AG08396 (cell line): ENCODE results near the gene IFT27.
"Not testable (repeated sequence)": the region's sequence is repeated elsewhere in the genome, so short reads cannot be mapped to it uniquely, and the experiment has no call there.

ENCODE experiments used
- DNase-seq: peaks from one replicate; pipeline ENCODE4 v3.0.0; 2012; ENCODE audit warnings: low spot score, mixed read lengths

Gene IFT27

GRCh38 chr22:36765131-36765942 lies 10.6 kb downstream of the IFT27 start:
- no peak for DNase-seq

DNA sequence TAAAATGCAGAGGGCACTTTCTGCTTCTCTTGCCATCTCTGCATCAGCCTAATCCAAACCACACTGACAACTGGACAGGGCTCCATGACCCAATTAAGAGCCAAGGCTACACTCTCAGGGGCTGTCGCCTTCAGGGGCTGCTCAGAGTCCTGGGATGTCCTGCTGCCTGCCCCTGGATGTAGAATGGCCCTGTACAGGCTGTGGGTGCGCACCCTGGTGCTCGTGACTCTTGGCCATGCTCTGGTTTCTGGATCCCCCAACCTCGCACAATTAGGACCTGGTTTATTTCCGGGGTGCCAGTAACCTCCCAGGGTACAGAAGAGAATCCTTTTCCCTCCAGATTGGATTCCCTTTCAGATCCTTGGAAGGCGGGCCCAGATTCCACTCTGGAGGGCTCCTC lies 11.3 kb downstream of the IFT27 start:
- DNase-seq: no peak

GRCh38 chr22:36764060-36764459 lies 11.9 kb downstream of the IFT27 start:
- no peak for DNase-seq

GRCh38 chr22:36763576-36763975 lies 12.3 kb downstream of the IFT27 start:
- DNase-seq: no peak

- DNase-seq: peak; percentile 70
These were observed 13.1 kb downstream of the IFT27 start for GRCh38 chr22:36762687-36763260.

DNA sequence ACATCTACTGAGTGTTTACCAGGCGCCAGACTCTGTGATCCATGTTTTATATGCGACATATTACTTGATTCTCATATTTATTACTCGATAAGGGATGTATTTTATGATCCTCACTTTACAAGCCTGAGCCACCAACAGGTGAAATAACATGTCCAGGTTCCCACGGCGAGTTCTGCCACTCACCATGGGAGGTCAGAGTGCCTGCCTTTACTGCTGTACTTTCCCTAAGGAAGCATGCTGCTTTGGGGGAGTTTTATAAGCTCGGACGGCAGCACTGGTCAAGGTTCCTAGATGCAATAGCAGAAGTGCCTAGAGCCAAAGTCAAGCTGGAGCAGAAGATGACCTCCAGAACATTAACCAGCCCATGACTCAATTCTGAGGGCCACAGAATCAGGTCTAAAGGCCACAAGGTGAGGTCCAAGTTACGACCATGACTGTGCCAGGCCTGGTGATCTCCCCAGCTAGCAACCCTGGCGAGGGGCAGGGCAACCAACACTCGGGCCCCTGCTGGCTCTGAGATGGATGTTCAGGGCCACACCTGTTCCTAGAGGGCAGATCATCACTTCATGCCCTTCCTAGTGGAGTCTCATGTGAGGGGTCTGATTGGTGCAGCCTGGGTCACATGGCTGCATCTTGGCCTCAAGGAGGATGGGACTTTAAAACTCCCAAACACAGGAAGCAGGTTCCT lies 14.2 kb downstream of the IFT27 start:
- DNase-seq: no peak

DNA sequence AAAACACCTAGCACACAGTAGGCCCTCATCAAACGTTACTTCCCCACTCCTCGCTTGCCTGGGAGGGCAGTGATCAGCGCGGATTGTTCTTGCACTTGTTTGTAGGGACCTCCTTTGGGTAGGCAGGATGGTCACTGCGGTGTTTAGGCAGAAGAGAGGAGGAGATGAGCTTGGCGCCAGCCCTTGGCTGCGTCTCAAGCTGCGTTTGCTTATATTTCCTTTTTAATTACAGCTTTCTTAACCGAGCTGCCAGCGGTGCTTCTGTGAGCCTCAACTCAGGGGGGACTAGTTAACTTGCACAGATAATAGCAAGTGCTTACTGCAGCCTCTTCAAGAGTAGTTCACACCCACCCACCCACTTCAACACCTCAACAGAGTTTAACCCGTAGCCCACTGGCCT lies 15.1 kb downstream of the IFT27 start:
- no peak for DNase-seq

DNA sequence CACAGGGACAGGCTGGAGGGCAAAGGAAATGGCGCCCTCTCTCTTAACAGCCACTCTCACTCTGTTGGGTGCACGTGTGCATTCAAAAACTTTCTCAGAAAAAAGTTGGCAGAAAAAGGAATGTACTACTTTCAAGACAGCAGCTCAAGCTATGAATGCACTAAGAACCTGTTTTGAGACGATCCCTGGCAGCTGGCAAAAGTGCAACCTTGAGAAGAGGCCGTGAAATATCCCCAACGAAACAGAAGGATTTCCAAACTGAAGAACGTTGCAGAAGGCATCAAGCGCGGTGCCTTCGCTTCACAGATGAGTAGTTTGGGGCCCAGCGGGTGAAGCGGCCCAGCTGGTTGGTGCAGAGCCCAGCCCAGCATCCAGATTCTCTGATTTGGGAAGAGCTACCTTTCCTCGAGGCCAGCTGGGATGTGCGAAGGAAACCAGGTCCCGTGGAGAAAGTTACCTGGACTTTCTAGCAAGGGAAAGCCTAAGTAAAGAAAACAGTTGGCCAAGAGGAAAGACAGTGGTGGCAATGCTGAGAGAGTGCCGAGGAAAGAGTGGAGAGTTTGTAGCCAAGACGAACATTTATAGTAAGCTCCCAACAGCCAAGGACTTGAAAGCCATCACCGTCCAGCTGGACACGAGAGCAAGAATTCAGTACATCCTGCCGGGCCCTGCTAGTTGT lies 16.3 kb downstream of the IFT27 start:
- no peak for DNase-seq

DNA sequence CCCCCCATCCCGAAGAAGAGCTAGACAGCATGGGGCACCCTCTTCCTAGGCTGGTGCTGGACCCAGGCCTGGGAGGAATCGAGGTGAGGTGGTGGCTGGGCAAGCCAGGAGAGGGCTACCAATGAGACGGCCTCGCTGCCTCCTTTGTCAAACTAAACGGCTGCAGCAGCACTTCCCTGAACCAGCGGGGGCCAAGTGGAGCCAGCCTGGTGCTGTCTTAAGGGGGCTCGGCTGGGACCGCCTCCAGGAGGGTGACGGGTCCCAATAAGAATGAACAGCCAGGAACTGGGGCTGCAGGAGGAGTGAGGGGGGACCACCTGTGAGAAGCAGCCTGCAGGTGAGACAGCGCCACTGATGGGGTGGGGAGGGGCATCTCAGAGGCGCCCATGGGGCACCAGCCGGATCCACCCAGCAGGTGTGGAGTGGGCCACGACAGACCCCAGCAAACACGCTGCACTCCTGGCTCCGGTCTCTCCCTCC lies 17.1 kb downstream of the IFT27 start:
- DNase-seq: no peak

GRCh38 chr22:36757668-36758211 lies 18.2 kb downstream of the IFT27 start:
- peak; percentile 75 for DNase-seq

DNA sequence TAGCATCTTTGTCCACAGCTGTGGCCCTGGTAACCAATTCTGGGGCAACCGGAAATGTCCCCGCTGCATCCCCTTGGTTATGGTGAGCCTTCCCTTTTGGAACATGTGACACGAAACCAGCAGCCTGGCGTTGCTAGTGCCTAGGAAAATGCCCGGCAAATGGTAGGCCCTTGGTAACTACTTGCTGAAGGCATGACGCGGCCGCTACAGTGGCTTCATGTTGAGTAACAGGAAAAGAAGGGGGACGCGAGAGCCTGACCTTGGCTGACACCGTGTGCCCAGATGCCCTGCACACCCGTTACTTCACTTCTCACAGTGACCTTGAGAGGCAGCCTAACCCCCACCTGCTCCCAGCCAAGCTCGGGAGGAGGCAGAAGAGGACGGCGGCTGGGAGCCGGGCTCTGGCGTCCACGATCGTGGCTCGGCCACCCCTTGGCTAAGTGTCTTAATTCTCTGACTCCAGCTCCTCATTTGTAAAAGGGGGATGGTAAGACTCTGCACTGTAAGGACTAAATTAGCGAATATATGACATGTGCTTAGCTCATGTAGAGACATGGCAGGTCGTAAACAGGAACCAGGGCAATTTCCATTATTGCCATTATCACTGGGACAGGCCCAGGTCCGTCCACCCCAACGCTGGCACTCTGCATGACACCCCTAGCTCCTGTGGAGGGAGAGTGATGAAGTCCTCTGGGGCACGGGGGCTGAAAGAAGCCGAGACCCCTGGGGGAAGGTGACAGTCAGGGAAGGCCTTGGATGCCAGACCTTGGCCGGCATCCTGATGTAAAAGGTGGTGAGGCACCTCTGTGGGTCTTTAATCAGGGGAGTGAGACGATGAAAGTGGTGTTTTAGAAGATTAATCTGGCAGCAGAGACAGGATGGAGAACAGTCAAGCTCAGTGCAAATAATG lies 18.9 kb downstream of the IFT27 start:
- DNase-seq: no peak

DNA sequence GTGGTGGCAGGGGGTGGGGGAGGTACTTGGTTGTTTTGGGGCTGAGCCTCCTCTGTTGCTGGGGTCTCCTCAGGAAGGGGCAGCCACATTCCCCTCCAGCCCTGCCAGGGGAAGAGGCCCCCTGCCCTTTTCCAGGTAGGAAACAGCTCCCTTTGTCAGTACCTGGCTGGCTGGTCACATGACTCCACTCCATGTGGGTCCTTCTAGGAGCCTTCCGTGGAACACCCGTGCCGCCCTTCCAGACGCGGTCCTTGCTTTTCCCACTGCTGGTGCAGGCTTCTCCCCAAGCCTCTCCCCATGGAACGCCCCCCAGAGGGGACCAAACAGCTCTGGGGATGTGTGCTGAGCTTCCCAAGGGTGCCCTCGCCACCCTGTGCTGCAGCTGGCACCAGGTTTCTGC lies 19.9 kb downstream of the IFT27 start:
- DNase-seq: no peak

GRCh38 chr22:36755316-36755715 lies 20.6 kb downstream of the IFT27 start:
- DNase-seq: no peak

- not testable (repeated sequence) for DNase-seq
These were observed 21.0 kb downstream of the IFT27 start for GRCh38 chr22:36754881-36755280.

DNA sequence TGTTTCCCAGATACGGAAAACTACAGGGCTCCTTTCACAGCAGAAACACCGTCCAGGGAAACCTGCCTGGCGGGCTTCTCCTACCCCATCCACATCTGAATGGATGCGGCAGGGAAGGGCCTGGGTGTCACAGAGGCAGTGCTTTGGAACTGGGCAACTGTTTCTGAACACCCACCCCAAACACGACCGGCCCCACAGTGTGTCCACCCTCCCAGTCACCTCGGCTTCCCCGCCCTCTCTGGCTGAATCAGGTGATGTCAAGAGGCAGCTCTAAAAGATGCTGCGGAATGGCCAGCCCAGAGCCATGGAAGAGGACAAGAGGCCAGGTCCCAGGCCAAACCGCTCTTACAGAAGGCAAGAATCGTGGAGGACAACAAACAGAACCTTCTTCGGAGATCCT lies 22.0 kb downstream of the IFT27 start:
- DNase-seq: no peak

DNA sequence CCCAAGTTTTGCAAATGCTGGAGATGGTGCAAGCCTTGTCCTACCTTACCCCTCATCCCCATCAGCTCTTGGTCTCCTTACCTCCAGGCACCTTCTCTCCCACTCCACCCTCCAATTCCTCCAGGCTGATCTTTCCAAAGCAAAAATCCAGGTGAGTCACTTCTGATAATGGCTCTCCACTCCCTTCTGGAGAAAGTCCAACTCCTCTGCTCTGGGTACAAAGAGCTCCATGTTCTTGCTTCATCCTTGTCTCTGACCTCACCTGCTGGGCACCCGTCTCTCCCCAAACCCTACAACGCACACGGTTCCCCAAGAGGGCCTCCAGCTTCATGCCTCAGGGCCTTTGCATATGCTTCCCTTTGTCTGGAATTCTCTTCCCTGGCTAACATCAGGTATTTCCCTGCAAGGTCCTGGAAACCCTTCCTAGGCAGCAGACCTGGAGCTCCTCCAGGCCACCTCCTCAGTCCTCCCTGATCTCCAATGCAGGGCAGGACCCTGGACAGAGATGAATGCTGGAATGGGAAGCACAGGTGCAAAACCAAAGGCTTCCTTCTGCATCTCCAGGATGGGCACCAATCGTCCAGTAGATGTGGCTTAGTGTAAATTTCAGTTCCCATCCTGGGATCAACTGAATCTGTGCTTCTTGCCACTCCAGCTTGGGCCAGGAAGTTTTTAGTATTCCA lies 22.7 kb downstream of the IFT27 start:
- no peak for DNase-seq

DNA sequence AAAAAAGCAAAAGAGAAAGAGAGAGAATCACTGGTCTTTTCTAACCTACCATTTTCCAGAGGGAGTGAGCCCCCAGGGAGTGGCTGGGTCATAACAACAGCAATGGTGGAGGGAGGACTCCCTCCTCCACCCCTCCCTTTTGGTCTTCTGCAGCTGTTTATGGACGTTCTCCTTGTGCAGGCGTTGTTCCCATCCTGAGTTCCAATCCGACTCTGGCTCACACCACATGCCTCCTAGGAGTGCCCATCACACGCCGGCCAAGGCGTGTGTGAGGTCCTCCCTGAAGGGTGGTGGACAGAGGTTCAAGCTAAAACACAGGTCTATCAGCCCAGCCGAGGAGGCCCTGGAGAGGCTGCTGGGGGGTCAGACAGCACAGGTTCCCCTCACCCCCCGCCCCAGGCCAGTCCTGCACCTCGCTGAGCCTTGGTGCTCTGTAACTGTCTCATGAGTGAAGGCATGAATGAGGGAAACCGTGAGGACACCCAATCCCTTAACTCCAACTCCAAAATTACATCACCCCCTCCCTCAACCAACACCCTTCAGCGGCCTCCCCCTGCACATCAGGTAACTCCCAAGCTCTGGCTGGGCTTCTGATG lies 29.4 kb downstream of the IFT27 start:
- DNase-seq: no peak

DNA sequence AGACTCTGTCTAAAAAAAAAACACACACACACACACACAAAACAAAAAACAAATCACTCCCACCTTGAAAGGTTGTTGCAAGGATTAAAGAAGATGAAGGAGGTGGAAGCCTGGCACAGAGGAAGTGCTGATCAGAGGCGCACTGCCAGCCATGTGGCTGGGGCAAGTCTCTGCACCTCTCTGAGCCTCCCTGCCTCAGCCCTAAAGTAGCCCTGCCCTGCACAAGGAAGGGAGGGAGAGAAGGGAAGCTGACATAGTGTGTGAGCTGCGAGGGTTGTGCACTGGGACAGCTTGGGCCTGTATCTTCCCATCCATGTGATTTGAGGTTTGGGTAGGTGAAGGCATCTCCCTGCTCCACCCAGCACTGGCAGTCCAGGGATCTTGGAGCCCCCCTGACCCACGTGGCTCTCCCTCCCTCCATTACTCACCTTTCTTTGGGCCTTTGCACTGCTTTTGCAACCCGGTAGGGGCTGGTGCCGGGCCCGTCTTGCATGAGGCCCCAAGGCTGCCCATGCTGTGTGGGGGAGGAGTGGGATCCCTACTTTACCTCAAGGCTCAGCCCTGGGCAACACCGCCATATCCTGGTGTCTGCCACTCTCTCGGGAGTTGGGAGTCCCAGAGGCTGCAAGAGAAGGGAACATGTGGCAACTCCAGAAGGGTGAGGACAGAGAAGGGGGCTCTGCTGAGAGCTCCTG lies 30.5 kb downstream of the IFT27 start:
- DNase-seq: no peak

DNA sequence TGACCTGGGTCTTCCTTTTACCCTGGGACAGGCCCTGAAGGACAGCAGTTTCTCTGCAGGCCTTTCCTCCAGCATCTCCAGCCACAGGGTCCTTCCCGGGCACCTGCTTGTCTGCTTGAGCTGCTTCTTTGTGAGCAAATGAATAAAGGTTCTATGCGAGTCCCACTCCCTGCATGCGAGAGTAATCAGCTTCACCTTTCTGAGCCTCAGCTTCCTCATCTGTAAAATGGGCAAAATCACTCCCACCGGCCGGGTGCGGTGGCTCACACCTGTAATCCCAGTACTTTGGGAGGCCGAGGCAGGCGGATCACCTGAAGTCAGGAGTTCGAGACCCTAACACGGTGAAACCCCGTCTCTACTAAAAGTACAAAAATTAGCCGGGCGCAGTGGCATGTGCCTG lies 31.1 kb downstream of the IFT27 start:
- DNase-seq: no peak

- no peak for DNase-seq
These were observed 31.5 kb downstream of the IFT27 start for GRCh38 chr22:36744413-36744765.
